GM12878 (cell line): Measurements from ENCODE around the gene FNDC8. TPM values are rescaled to one million over a fixed set of nuclear protein-coding genes. Genes with fewer than 3 reads are reported as not detected.

ENCODE experiments used
- ATAC-seq: fragments of 200-7000 bp; cut with Tn5 transposase; 3 replicates; pipeline ENCODE4 v1.9.1; 2020; ENCODE audit warnings: mild to moderate bottlenecking, moderate library complexity
- BruUV-seq: library from RNA; stranded (reverse); fragments of 400-500 nt; replicated peaks from 2 replicates; lab custom pipeline; 2021; lab: Mats Ljungman, UMichigan
- CTCF ChIA-PET: fragments of 300-600 bp; sonication (Branson Sonifier 250); formaldehyde crosslinking; extraction: SDS; loops from one replicate; lab custom pipeline; 2021; ENCODE audit warnings: inconsistent platforms; lab: Yijun Ruan, JAX
- POLR2A ChIA-PET: fragments of 350-600 bp; formaldehyde crosslinking; extraction: SDS; loops from one replicate; lab custom pipeline; 2021; ENCODE audit warnings: inconsistent platforms; lab: Charles Lee
- RAD21 ChIA-PET: fragments of 300-600 bp; sonication (Branson Sonifier 250); formaldehyde crosslinking; loops from one replicate; lab custom pipeline; 2023; ENCODE audit warnings: antibody characterized with exemption; ENCODE audit not compliant: unreplicated experiment; lab: Charles Lee
- SMC1A ChIA-PET: fragments of 300-600 bp; sonication (Branson Sonifier 250); formaldehyde crosslinking; loops from one replicate; lab custom pipeline; 2023; ENCODE audit not compliant: unreplicated experiment, uncharacterized antibody; lab: Charles Lee
- DNase-seq: peaks from one replicate; pipeline ENCODE4 v3.0.0-alpha.2; 2011; ENCODE audit warnings: low read depth, low spot score
- FAIRE-seq: peaks from 3 replicates; lab custom pipeline; 2011; peaks lifted over from hg19 to GRCh38; lab: Jason Lieb, UNC
- H2AFZ ChIP-seq: 2 replicates; pipeline ENCODE4 v1.6.0; 2011; ENCODE audit warnings: low read depth, low read length, control low read depth; ENCODE audit not compliant: control insufficient read depth
- H3K27ac ChIP-seq: 2 replicates; pipeline ENCODE4 v1.5.1; 2011; ENCODE audit warnings: control low read depth; ENCODE audit not compliant: control insufficient read depth, insufficient read depth
- H3K27me3 ChIP-seq, 2 experiments: replicated peaks in 1 of 2; 2 replicates each; pipeline versions ENCODE4 v1.6.0 to v1.6.1; 2011; ENCODE audit warnings: low read length in 1 of 2; ENCODE audit not compliant: control insufficient read depth in 2 of 2, insufficient read depth in 2 of 2
- H3K36me3 ChIP-seq, 2 experiments: 2 replicates each; pipeline ENCODE4 v1.5.1; 2011; ENCODE audit warnings: low read length in 1 of 2; ENCODE audit not compliant: control insufficient read depth in 2 of 2, insufficient read depth in 2 of 2
- H3K4me1 ChIP-seq: 2 replicates; pipeline ENCODE4 v1.6.1; 2011; ENCODE audit warnings: mild to moderate bottlenecking, low read length, moderate library complexity, mixed read lengths; ENCODE audit not compliant: control insufficient read depth, insufficient read depth
- H3K4me2 ChIP-seq: 2 replicates; pipeline ENCODE4 v1.6.0; 2011; ENCODE audit warnings: control low read depth; ENCODE audit not compliant: control insufficient read depth, insufficient read depth
- H3K4me3 ChIP-seq: fragments of 200-600 bp; sonication (generic); 2 replicates; pipeline ENCODE4 v1.5.1; 2016
- H3K79me2 ChIP-seq: 2 replicates; pipeline ENCODE4 v1.6.0; 2011; ENCODE audit warnings: low read length; ENCODE audit not compliant: control insufficient read depth, insufficient read depth
- H3K9ac ChIP-seq: 2 replicates; pipeline ENCODE4 v1.8.0; 2011; ENCODE audit warnings: low read length, control low read depth, mixed read lengths; ENCODE audit not compliant: control insufficient read depth, insufficient read depth
- H3K9me3 ChIP-seq: replicated peaks from 3 replicates; pipeline ENCODE4 v1.5.1; 2011; ENCODE audit warnings: mild to moderate bottlenecking, low read length; ENCODE audit not compliant: control insufficient read depth, insufficient read depth
- H4K20me1 ChIP-seq: 2 replicates; pipeline ENCODE4 v1.6.0; 2011; ENCODE audit not compliant: control insufficient read depth, insufficient read depth
- CEBPZ ChIP-seq: fragments of 150-350 bp; IDR thresholded peaks from 2 replicates; pipeline ENCODE4 v1.6.1; 2016; ENCODE audit warnings: low read depth, low read length
- CTCF ChIP-seq, 3 experiments: IDR thresholded peaks in 2 of 3; conservative IDR thresholded peaks in 1 of 3; 2 replicates each; pipeline ENCODE4 v1.5.1; 2011; ENCODE audit warnings: low read depth in 3 of 3, low read length in 3 of 3, mild to moderate bottlenecking in 3 of 3, control low read depth in 2 of 3, moderate library complexity in 2 of 3, inconsistent platforms in 1 of 3, mixed read lengths in 1 of 3; ENCODE audit not compliant: control insufficient read depth in 2 of 3, insufficient read depth in 1 of 3; ENCODE audit errors: extremely low read depth in 1 of 3
- IRF5 ChIP-seq: fragments of 450-650 bp; IDR thresholded peaks from 2 replicates; pipeline ENCODE4 v1.6.1; 2017; ENCODE audit warnings: borderline replicate concordance
- MEF2A ChIP-seq: IDR thresholded peaks from 2 replicates; pipeline ENCODE4 v1.6.1; 2011; ENCODE audit warnings: low read depth, mild to moderate bottlenecking, low read length, moderate library complexity; ENCODE audit not compliant: insufficient read depth
- MYB ChIP-seq: fragments of 150-350 bp; IDR thresholded peaks from 2 replicates; pipeline ENCODE4 v1.6.1; 2014; ENCODE audit warnings: mild to moderate bottlenecking, low read depth, low read length, borderline replicate concordance
- PAX8 ChIP-seq: fragments of 450-650 bp; IDR thresholded peaks from 2 replicates; pipeline ENCODE4 v1.6.1; 2017; ENCODE audit warnings: mild to moderate bottlenecking, moderate library complexity
- RAD51 ChIP-seq: fragments of 450-650 bp; IDR thresholded peaks from 2 replicates; pipeline ENCODE4 v1.6.1; 2016; ENCODE audit warnings: moderate library complexity, mild to moderate bottlenecking, inconsistent platforms
- SIX5 ChIP-seq: IDR thresholded peaks from 2 replicates; pipeline ENCODE4 v1.6.1; 2011; ENCODE audit warnings: mild to moderate bottlenecking, low read depth, low read length, moderate library complexity; ENCODE audit not compliant: severe bottlenecking
- YBX1 ChIP-seq: fragments of 450-650 bp; IDR thresholded peaks from 2 replicates; pipeline ENCODE4 v1.6.1; 2016; ENCODE audit warnings: antibody characterized with exemption
- ZBTB11 ChIP-seq: fragments of 450-650 bp; formaldehyde crosslinking; IDR thresholded peaks from 2 replicates; pipeline ENCODE4 v1.5.0; 2022; ENCODE audit warnings: mild to moderate bottlenecking, missing genetic modification characterization
- WGBS: methylation state at CpG from one replicate; pipeline ENCODE4 v1.1.6; 2016; ENCODE audit warnings: low lambda C conversion rate; ENCODE audit not compliant: insufficient replicate concordance, insufficient coverage; ENCODE audit errors: missing lambda C conversion rate; 5-methylcytosine and 5-hydroxymethylcytosine counted together
- in situ Hi-C: fragments of 300-500 bp; cut with MboI; formaldehyde crosslinking; loops from 9 replicates; pipeline ENCODE4 v1.14.3; 2018; ENCODE audit warnings: mixed read lengths
- intact Hi-C: fragments of 100-400 bp; cut with micrococcal nuclease; formaldehyde crosslinking; loops from one replicate; pipeline ENCODE4 v1.14.2; 2022; ENCODE audit not compliant: unreplicated experiment
- polyA plus RNA-seq, 11 experiments: library from polyadenylated mRNA; depleted of rRNA in 4 of 11; unstranded in 6 of 11; stranded (reverse) in 5 of 11; fragments of >200 nt; fragmentation: Nextera tagmentation in 4 of 11; fragmentation: Illumina TruSeq in 1 of 11; extraction: Ambion mirVana in 4 of 11; extraction: Trizol in 1 of 11; gene quantifications; 1 replicate in 1 of 11; 2 replicates in 10 of 11; pipeline versions ENCODE4 v1.2.1 to v1.2.3, GENCODE V29; 2011 to 2016; ENCODE audit warnings: inconsistent platforms in 2 of 11, missing spikeins in 2 of 11, low read depth in 1 of 11
- total RNA-seq, 4 experiments: library from RNA; depleted of rRNA in 3 of 4; stranded (reverse); fragments of >200 nt in 3 of 4; fragmentation: Illumina TruSeq in 1 of 4; extraction: Trizol in 1 of 4; gene quantifications; 2 replicates each; pipeline versions ENCODE4 v1.2.1 to v1.2.3, GENCODE V29; 2013 to 2021

FNDC8 gene
- total and polyA plus RNA-seq, 10 of the 15 experiments (the other 5 are each of a cell fraction or from before 2014, with no cell fraction given), result 0.06 to 0.15 (median 0.11) TPM; not detected in 7

- H3K4me3 ChIP-seq, result no peak overlapping the region
- SMC1A ChIA-PET, result no interaction called here
- ATAC-seq, result no peak
- no peaks in the 10 kb centered on the region for H3K27me3 ChIP-seq
- no peaks in the 10 kb centered on the region for H3K9me3 ChIP-seq
- DNase-seq, result no peak
- H3K27ac ChIP-seq, result no peak overlapping the region
- H3K9ac ChIP-seq, result no peak overlapping the region
- no peaks in the 10 kb centered on the region for H4K20me1 ChIP-seq
- H2AFZ ChIP-seq, result no peak overlapping the region
- intact Hi-C loops (no loop called here), in situ Hi-C loops (loop anchor here (25.0 kb wide), 1 partner anchor 889 kb away; no protein-coding TSS in a partner anchor)
- FAIRE-seq, result no peak
- 97% methylated on average over 2 of the region's 2 CpGs for WGBS
- BruUV-seq, result no TSS peak
- RAD21 ChIA-PET, result no interaction called here
- H3K36me3 ChIP-seq, result peaks cover 9 to 27% of the 10 kb centered on the region in 2 experiments
- H3K4me2 ChIP-seq, result no peak overlapping the region
- TF ChIP-seq IRF5, result no peak
- TF ChIP-seq CTCF (IDR thresholded peaks at IDR 0.05 in 2 of 3, conservative IDR thresholded peaks at IDR 0.05 in 1 of 3; ENCODE audit: control insufficient read depth in 2 of 3, extremely low read depth in 1 of 3, insufficient read depth in 1 of 3, low read depth in 3 of 3, low read length in 3 of 3), result no peak
- no peak for TF ChIP-seq PAX8
- TF ChIP-seq YBX1, result no peak
- TF ChIP-seq MYB, result no peak
- no peak for TF ChIP-seq RAD51
- no peak for TF ChIP-seq CEBPZ
- TF ChIP-seq MEF2A, result no peak
- TF ChIP-seq SIX5, result no peak
- TF ChIP-seq ZBTB11 (CRISPR knock-in tag), result no peak
- POLR2A ChIA-PET, result no interaction called here
- CTCF ChIA-PET, result no interaction called here
- H3K79me2 ChIP-seq, result no peaks in the 10 kb centered on the region
- H3K4me1 ChIP-seq, result no peaks in the 10 kb centered on the region
Observed at GRCh38 chr17:35101725-35102124, 19.7 kb upstream of the FNDC8 start.
